K562 (cell line): ENCODE measurements around the gene MARCHF3. TPM values are rescaled to one million over a fixed set of nuclear protein-coding genes. Genes with fewer than 3 reads are reported as not detected.

ENCODE experiments used
- ATAC-seq: fragments of 200-7000 bp; cut with Tn5 transposase; 3 replicates; pipeline ENCODE4 v1.9.1; 2020; ENCODE audit warnings: moderate library complexity
- BruUV-seq: library from RNA; stranded (reverse); fragments of 400-500 nt; replicated peaks from 2 replicates; lab custom pipeline; 2021; lab: Mats Ljungman, UMichigan
- CTCF ChIA-PET: fragments of 300-600 bp; formaldehyde crosslinking; extraction: SDS; loops from one replicate; lab custom pipeline; 2021; ENCODE audit warnings: low intra/inter-chr PET ratio; lab: Yijun Ruan, JAX
- POLR2A ChIA-PET: fragments of 300-600, 350-650 bp; sonication (Branson Sonifier 250); formaldehyde crosslinking; extraction: SDS; loops from one replicate; lab custom pipeline; 2021; ENCODE audit warnings: antibody characterized with exemption, inconsistent platforms; lab: Yijun Ruan, JAX
- DNase-seq, 4 experiments: peaks; one replicate each; pipeline versions ENCODE4 v3.0.0 to v3.0.0-alpha.2; 2011 to 2018; ENCODE audit warnings: low spot score in 3 of 4, mixed read lengths in 3 of 4; ENCODE audit errors: extremely low read depth in 1 of 4
- FAIRE-seq: peaks from 2 replicates; lab custom pipeline; 2011; peaks lifted over from hg19 to GRCh38; lab: Jason Lieb, UNC
- H2AFZ ChIP-seq: 2 replicates; pipeline ENCODE4 v1.6.0; 2011; ENCODE audit warnings: low read depth, low read length, control low read depth, inconsistent platforms
- H3K27ac ChIP-seq: fragments of 200-600 bp; 3 replicates; pipeline ENCODE4 v1.8.0; 2011; ENCODE audit warnings: low read depth, mild to moderate bottlenecking, control low read depth, inconsistent platforms, low read length, moderate library complexity, mixed read lengths; ENCODE audit errors: extremely low read depth
- H3K27me3 ChIP-seq, 2 experiments: fragments of 300-600 bp in 1 of 2; 2 replicates in 1 of 2; 3 replicates in 1 of 2; pipeline versions ENCODE4 v1.6.0 to v1.8.0; 2011; ENCODE audit warnings: inconsistent platforms in 2 of 2, low read length in 2 of 2, mild to moderate bottlenecking in 1 of 2, mixed read lengths in 1 of 2, moderate library complexity in 1 of 2; ENCODE audit not compliant: control insufficient read depth in 2 of 2, insufficient read depth in 2 of 2
- H3K36me3 ChIP-seq: fragments of 300-600 bp; 3 replicates; pipeline ENCODE4 v1.8.0; 2011; ENCODE audit warnings: mild to moderate bottlenecking, low read length, inconsistent platforms; ENCODE audit not compliant: control insufficient read depth, insufficient read depth
- H3K4me1 ChIP-seq, 2 experiments: fragments of 200-600 bp in 1 of 2; replicated peaks in 1 of 2; 2 replicates in 1 of 2; 3 replicates in 1 of 2; pipeline versions ENCODE4 v1.5.1 to v1.8.0; 2011; ENCODE audit warnings: inconsistent platforms in 2 of 2, low read length in 2 of 2, mild to moderate bottlenecking in 1 of 2, mixed read lengths in 1 of 2, moderate library complexity in 1 of 2; ENCODE audit not compliant: control insufficient read depth in 2 of 2, insufficient read depth in 2 of 2
- H3K4me2 ChIP-seq: 2 replicates; pipeline ENCODE4 v1.6.1; 2011; ENCODE audit warnings: low read length, control low read depth, inconsistent platforms, mixed read lengths; ENCODE audit not compliant: insufficient read depth
- H3K4me3 ChIP-seq: fragments of 200-600 bp; sonication (generic), shearing (Covaris generic); 2 replicates; pipeline ENCODE4 v1.5.1; 2016; ENCODE audit warnings: control low read depth, inconsistent platforms
- H3K79me2 ChIP-seq: fragments of 200-600 bp; 3 replicates; pipeline ENCODE4 v1.8.0; 2011; ENCODE audit warnings: low read length, inconsistent platforms; ENCODE audit not compliant: control insufficient read depth, insufficient read depth
- H3K9ac ChIP-seq, 2 experiments: 2 replicates each; pipeline versions ENCODE4 v1.6.0 to v1.6.1; 2011; ENCODE audit warnings: low read depth in 2 of 2, low read length in 2 of 2, control low read depth in 1 of 2, inconsistent platforms in 1 of 2, mild to moderate bottlenecking in 1 of 2, mixed read lengths in 1 of 2; ENCODE audit not compliant: insufficient read depth in 1 of 2
- H3K9me1 ChIP-seq: one replicate; pipeline ENCODE4 v1.6.0; 2011; ENCODE audit warnings: inconsistent platforms, mild to moderate bottlenecking, low read length, moderate library complexity; ENCODE audit not compliant: control insufficient read depth, insufficient read depth
- H3K9me3 ChIP-seq: replicated peaks from 2 replicates; pipeline ENCODE4 v1.5.1; 2011; ENCODE audit warnings: low read depth, low read length, inconsistent platforms; ENCODE audit not compliant: control insufficient read depth, insufficient read depth
- H4K20me1 ChIP-seq: replicated peaks from 2 replicates; pipeline ENCODE4 v1.6.1; 2011; ENCODE audit warnings: low read length, inconsistent platforms, mixed read lengths; ENCODE audit not compliant: control insufficient read depth, insufficient read depth
- CEBPB ChIP-seq: fragments of 450-650 bp; IDR thresholded peaks from 2 replicates; pipeline ENCODE4 v1.6.1; 2016; ENCODE audit warnings: missing genetic modification characterization, missing compliant biosample characterization
- CEBPG ChIP-seq, 3 experiments: fragments of 200-800 bp in 1 of 3; sonication (Bioruptor generic) in 1 of 3; sonication (generic) in 1 of 3; formaldehyde crosslinking in 1 of 3; IDR thresholded peaks in 2 of 3; conservative IDR thresholded peaks in 1 of 3; 2 replicates each; pipeline versions ENCODE4 v1.6.1 to v1.8.0; 2016 to 2022; ENCODE audit warnings: missing compliant biosample characterization in 2 of 3, missing genetic modification characterization in 2 of 3, mild to moderate bottlenecking in 1 of 3, missing genetic modification reagents in 1 of 3
- HNRNPH1 ChIP-seq: fragments of 200-400 bp; formaldehyde crosslinking; optimal IDR thresholded peaks from 2 replicates; pipeline ENCODE3; 2017; ENCODE audit warnings: low read depth, mild to moderate bottlenecking, low read length, moderate library complexity
- IRF9 ChIP-seq: fragments of 450-650 bp; IDR thresholded peaks from 2 replicates; pipeline ENCODE4 v1.6.1; 2016; ENCODE audit warnings: missing biosample characterization, missing genetic modification characterization
- RBM14 ChIP-seq: fragments of 200-400 bp; formaldehyde crosslinking; IDR thresholded peaks from 2 replicates; pipeline ENCODE4 v1.6.1; 2018; ENCODE audit warnings: low read depth, mild to moderate bottlenecking, low read length, moderate library complexity, borderline replicate concordance; ENCODE audit not compliant: insufficient read depth
- RBM22 ChIP-seq: fragments of 200-400 bp; formaldehyde crosslinking; IDR thresholded peaks from 2 replicates; pipeline ENCODE4 v1.6.1; 2018; ENCODE audit warnings: low read length, low read depth; ENCODE audit not compliant: poor library complexity, severe bottlenecking
- SETDB1 ChIP-seq: IDR thresholded peaks from one replicate; pipeline ENCODE4 v1.6.1; 2012; ENCODE audit warnings: low read length, control low read depth, inconsistent platforms
- SMAD2 ChIP-seq: fragments of 150-350 bp; IDR thresholded peaks from 2 replicates; pipeline ENCODE4 v1.6.1; 2014; ENCODE audit warnings: low read depth, mild to moderate bottlenecking, low read length
- TRIM24 ChIP-seq, 2 experiments: fragments of 450-650 bp; IDR thresholded peaks; 2 replicates each; pipeline ENCODE4 v1.6.1; 2016
- TRIM28 ChIP-seq: fragments of 450-650 bp; IDR thresholded peaks from 2 replicates; pipeline ENCODE4 v1.6.1; 2017
- ZNF12 ChIP-seq: sonication (generic); formaldehyde crosslinking; IDR thresholded peaks from 2 replicates; pipeline ENCODE4 v1.4.0; 2020; ENCODE audit warnings: mild to moderate bottlenecking, missing genetic modification reagents
- ZNF24 ChIP-seq: fragments of 450-650 bp; IDR thresholded peaks from 2 replicates; pipeline ENCODE4 v1.6.1; 2016
- ZNF57 ChIP-seq: fragments of 450-650 bp; formaldehyde crosslinking; IDR thresholded peaks from 2 replicates; pipeline ENCODE4 v1.4.0; 2020; ENCODE audit warnings: mild to moderate bottlenecking, moderate library complexity
- ZNF695 ChIP-seq: fragments of 450-650 bp; formaldehyde crosslinking; IDR thresholded peaks from 2 replicates; pipeline ENCODE4 v1.4.0; 2020; ENCODE audit warnings: mild to moderate bottlenecking, moderate library complexity
- ZNF75A ChIP-seq: fragments of 450-650 bp; formaldehyde crosslinking; IDR thresholded peaks from 2 replicates; pipeline ENCODE4 v1.4.0; 2020; ENCODE audit warnings: mild to moderate bottlenecking
- WGBS: fragments of 100-300 bp; shearing (Covaris generic); methylation state at CpG from one replicate; pipeline ENCODE4 v1.1.6; 2016; ENCODE audit warnings: low coverage, mixed read lengths; ENCODE audit not compliant: insufficient coverage; ENCODE audit errors: missing lambda C conversion rate; 5-methylcytosine and 5-hydroxymethylcytosine counted together
- in situ Hi-C: fragments of 300-500 bp; cut with MboI; formaldehyde crosslinking; loops from 4 replicates; pipeline ENCODE4 v1.15.0; 2018; ENCODE audit warnings: inconsistent platforms, mixed read lengths
- intact Hi-C: fragments of 100-400 bp; cut with micrococcal nuclease; formaldehyde crosslinking; loops from 2 replicates; pipeline ENCODE4 v1.14.2; 2022
- polyA plus RNA-seq, 8 experiments: library from polyadenylated mRNA; depleted of rRNA in 4 of 8; stranded (reverse) in 5 of 8; unstranded in 3 of 8; fragments of >200 nt; fragmentation: Nextera tagmentation in 2 of 8; fragmentation: Illumina TruSeq in 1 of 8; extraction: Ambion mirVana in 2 of 8; extraction: Trizol in 1 of 8; gene quantifications; 2 replicates each; pipeline versions ENCODE4 v1.2.1 to v1.2.3, GENCODE V29; 2011 to 2014; ENCODE audit warnings: inconsistent platforms in 1 of 8, missing spikeins in 1 of 8
- total RNA-seq, 7 experiments: library from RNA; depleted of rRNA in 6 of 7; stranded (reverse); fragments of >200 nt in 6 of 7; fragmentation: Illumina TruSeq in 2 of 7; extraction: Trizol in 2 of 7; gene quantifications; 2 replicates each; pipeline versions ENCODE4 v1.2.1 to v1.2.3, GENCODE V29; 2011 to 2021; ENCODE audit warnings: low replicate concordance in 1 of 7
- TF ChIP-seq, protein P1 (sequence below), 2 experiments: fragments of 450-650 bp in 1 of 2; IDR thresholded peaks; 2 replicates each; pipeline ENCODE4 v1.6.1; 2011 to 2017; ENCODE audit warnings: low read depth in 2 of 2, antibody characterized with exemption in 1 of 2, borderline replicate concordance in 1 of 2, low read length in 1 of 2, mild to moderate bottlenecking in 1 of 2, mixed read lengths in 1 of 2; ENCODE audit not compliant: control insufficient read depth in 1 of 2

Gene MARCHF3
- total and polyA plus RNA-seq, 9 of the 15 experiments (the other 6 are each of a cell fraction or from before 2014, with no cell fraction given) = 5.6 to 37.4 (median 16.5) TPM

GRCh38 chr5:126984632-126985031, 45.7 kb downstream of the MARCHF3 start (continued):
- TF ChIP-seq, protein P1, sequence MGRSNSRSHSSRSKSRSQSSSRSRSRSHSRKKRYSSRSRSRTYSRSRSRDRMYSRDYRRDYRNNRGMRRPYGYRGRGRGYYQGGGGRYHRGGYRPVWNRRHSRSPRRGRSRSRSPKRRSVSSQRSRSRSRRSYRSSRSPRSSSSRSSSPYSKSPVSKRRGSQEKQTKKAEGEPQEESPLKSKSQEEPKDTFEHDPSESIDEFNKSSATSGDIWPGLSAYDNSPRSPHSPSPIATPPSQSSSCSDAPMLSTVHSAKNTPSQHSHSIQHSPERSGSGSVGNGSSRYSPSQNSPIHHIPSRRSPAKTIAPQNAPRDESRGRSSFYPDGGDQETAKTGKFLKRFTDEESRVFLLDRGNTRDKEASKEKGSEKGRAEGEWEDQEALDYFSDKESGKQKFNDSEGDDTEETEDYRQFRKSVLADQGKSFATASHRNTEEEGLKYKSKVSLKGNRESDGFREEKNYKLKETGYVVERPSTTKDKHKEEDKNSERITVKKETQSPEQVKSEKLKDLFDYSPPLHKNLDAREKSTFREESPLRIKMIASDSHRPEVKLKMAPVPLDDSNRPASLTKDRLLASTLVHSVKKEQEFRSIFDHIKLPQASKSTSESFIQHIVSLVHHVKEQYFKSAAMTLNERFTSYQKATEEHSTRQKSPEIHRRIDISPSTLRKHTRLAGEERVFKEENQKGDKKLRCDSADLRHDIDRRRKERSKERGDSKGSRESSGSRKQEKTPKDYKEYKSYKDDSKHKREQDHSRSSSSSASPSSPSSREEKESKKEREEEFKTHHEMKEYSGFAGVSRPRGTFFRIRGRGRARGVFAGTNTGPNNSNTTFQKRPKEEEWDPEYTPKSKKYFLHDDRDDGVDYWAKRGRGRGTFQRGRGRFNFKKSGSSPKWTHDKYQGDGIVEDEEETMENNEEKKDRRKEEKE (IDR thresholded peaks at IDR 0.05; ENCODE audit: borderline replicate concordance in 1 of 2, control insufficient read depth in 1 of 2, low read depth in 2 of 2, low read length in 1 of 2) = no peak
- TF ChIP-seq ZNF12 = no peak
- no peak for TF ChIP-seq TRIM28
- TF ChIP-seq SETDB1 = no peak
- TF ChIP-seq RBM22 = no peak

GRCh38 chr5:126983874-126984266, 46.5 kb downstream of the MARCHF3 start:
- Histone ChIP-seq H3K4me3 (no peak overlapping the region), H3K27ac (no peak overlapping the region), H3K36me3 (no peaks in the 10 kb centered on the region), H3K27me3 (no peaks in the 10 kb centered on the region), H4K20me1 (peaks cover 11% of the 10 kb centered on the region; the same call in 1 of the 2 replicates), H3K9me3 (no peaks in the 10 kb centered on the region), H2AFZ (no peak overlapping the region), H3K4me2 (peak overlapping the region; percentile 23; the same call in 1 of the 2 replicates), H3K4me1 (peaks cover 16 to 38% of the 10 kb centered on the region in 2 experiments), H3K79me2 (peaks cover 88% of the 10 kb centered on the region), H3K9ac (peak overlapping the region in 1 of 2 experiments; percentile 3; a peak in 1 of 4 replicates), H3K9me1 (no peaks in the 10 kb centered on the region)
- intact Hi-C loops = no loop called here
- no peak for ATAC-seq
- CTCF ChIA-PET = no interaction called here
- FAIRE-seq = no peak
- TF ChIP-seq HNRNPH1 = no peak
- no peak for TF ChIP-seq ZNF24
- TF ChIP-seq SMAD2 = no peak
- no peak for TF ChIP-seq ZNF57 (CRISPR knock-in tag)
- TF ChIP-seq RBM14 = no peak
- TF ChIP-seq CEBPG (CRISPR knock-in tag; IDR thresholded peaks at IDR 0.05) = peak; percentile 36; the same call in 1 of the 2 replicates
- TF ChIP-seq CEBPG (tag; conservative IDR thresholded peaks at IDR 0.05 in 1 of 2, IDR thresholded peaks at IDR 0.05 in 1 of 2) = peak; percentile 48 to 59
- peak; percentile 84 for TF ChIP-seq CEBPB (tag)
- TF ChIP-seq TRIM24 (IDR thresholded peaks at IDR 0.05) = peak in 1 of 2 experiments; percentile 43; a peak in 1 of 4 replicates
- TF ChIP-seq ZNF695 = no peak
- TF ChIP-seq ZNF75A (CRISPR knock-in tag) = no peak
- 0 out of 2 replicates have a peak, but pooled peaks have one; percentile 25 for TF ChIP-seq IRF9 (tag)
- 64% methylated on average over 2 of the region's 2 CpGs for WGBS
- DNase-seq = no peak
- no TSS peak for BruUV-seq
- in situ Hi-C loops = no loop called here
- POLR2A ChIA-PET = interaction anchor here (1.0 to 2.3 kb wide), 3 partner anchors 12 to 31 kb away, joined by 3 to 8 read pairs (median 3); no protein-coding TSS in a partner anchor
